NCI-H1436 treated with DMSO at 0.1 percent for 48 hours (cell line): ENCODE measurements around the gene ZNF423.

Experiments used
- DNase-seq: peaks from one replicate; lab custom pipeline; 2025; lab: John Stamatoyannopoulos, UW

Gene ZNF423

GRCh38 chr16:49600536-49600935 lies 255.4 kb downstream of the ZNF423 start:
- no peak for DNase-seq

- no peak for DNase-seq
Measured at GRCh38 chr16:49599704-49600103, 256.2 kb downstream of the ZNF423 start.

DNA sequence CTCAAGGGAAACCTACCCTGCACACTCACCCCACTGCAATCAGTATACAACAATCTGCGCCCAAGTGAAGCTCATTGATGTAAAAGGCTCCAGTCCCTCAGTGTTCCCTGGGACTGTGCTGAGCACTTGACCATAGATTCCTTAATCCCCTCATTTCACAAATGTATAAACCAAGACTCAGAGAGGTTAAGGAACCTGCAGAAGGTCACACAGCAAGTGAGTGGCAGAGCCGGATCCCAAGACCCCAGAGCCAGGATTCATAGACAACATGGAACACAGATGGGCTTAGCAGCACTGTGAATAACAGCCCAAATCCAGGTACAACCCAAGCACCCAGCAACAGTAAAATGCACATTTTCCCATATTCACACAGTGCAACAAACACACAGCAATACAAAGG lies 256.6 kb downstream of the ZNF423 start:
- no peak for DNase-seq

- no peak for DNase-seq
Measured at GRCh38 chr16:49598383-49599170, 257.3 kb downstream of the ZNF423 start.

GRCh38 chr16:49597796-49598195 lies 258.1 kb downstream of the ZNF423 start:
- no peak for DNase-seq

DNA sequence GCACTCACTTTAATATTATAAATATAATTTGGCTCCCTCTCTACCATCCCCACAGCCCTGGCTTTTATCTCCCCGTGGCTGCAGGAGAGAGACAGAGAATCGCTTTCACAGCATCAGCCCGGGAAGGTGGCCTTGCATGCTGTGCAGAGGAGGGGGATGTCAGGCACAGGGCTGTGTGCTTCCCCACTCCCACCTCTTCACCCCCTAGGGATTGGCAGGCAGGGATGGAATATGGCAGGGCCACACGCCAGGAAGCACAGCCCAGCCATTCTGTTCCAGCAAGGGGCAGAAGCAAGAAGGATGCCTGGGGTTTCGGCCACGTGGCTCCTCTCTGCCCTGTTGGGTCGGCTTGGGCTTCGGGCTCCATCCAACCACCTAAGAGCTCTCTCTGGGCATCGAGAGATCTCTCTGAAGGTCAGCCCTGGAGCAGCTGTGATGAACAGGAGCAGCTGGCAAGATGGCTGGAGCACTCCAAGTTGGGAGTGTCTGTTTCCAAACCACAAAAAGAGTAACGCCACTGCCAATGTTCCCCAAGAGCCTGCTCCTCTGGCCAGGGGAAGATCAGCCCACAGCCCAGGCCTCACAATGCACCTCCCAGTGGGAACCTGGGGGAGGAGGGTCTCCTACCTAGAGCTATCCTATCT lies 259.1 kb downstream of the ZNF423 start:
- no peak for DNase-seq

DNA sequence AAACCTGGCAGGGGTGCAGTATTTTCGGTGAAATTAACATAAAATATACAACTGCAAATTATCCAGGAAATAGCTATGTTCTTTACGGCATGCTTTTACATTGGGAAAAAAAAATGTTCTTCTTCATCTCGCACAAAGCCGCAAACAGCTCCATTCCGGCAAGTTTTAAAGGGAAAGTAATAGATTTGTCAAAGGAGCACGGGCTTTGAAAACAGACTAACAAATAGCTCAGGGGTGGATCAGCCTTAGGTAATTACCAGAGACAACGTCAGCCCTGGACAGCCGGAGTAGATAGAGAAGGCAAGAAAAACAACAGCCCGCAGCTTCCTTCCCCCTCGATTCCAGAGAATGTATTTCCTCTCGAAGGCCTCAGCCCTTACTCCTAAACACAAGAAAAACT lies 259.8 kb downstream of the ZNF423 start:
- DNase-seq: no peak

GRCh38 chr16:49594685-49595498 lies 261.0 kb downstream of the ZNF423 start:
- DNase-seq: no peak

- DNase-seq: no peak
Measured at GRCh38 chr16:49594153-49594552, 261.8 kb downstream of the ZNF423 start.

DNA sequence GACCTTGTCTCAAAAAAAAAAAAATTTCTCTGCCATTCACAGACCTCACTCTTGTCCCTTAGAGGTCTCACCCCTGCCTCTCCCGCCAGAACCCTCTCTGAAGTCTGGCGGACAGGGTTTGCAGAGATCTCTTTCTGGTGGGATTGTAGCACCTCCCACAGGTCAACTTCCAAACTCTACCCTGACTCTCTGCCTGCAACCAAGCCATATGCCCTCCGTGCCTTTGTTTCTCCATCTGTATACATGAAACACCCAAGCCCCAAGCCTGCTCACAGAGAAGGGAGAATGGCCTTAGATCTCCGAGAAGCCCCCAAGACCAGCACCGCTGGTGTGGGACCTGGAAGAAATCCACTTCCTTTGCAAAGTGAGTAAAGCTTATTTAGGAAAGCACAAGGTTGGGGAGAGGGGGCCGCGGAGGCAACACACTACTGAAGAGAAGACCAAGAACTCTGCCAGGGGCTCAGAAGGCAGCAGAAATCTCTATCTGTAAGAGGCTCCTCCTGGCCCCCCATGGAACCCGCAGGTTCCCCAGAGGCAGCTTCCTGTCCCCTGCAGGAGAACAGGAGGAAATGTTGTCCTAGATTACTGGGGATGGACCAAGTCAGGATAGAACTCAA lies 262.4 kb downstream of the ZNF423 start:
- no peak for DNase-seq

DNA sequence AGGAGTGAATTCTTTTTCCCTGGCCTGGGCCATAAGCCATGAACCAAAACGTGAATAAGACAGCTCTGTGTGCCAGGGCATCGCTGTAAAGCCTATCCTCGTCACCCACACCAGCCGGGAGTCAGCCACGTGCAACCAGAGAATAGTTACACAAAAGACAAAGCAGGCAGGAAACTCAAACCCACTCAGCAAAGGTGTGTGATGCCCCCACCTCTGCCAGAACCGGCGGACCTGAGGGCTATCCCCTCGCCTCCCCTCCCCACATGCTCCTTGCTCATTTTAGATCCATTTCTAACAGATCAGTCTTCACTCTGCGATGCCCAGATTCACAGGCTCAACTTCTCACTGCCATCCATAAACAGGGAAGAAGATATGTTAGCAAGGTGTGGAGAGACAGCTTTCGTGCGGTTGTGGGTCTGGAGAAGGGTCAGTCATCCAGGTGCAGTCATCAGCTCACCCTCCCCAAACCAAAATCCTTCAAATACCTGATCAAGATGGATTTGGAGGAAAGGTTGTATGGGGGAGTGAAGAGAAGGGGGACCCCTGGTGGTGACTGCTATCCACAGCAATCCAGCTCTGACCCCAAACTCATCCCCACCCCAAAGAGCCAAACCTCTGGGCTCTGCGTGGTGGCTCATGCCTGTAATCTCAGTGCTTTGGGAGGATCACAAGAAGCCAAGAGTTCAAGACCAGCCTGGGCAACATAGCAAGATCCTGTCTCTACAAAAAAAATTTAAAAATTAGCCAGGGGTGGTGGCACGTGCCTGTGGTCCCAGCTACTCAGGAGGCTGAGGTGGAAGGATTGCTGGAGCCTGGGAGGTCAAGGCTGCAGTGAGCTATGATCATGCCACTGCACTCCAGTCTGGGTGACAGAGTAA lies 263.1 kb downstream of the ZNF423 start:
- no peak for DNase-seq

DNA sequence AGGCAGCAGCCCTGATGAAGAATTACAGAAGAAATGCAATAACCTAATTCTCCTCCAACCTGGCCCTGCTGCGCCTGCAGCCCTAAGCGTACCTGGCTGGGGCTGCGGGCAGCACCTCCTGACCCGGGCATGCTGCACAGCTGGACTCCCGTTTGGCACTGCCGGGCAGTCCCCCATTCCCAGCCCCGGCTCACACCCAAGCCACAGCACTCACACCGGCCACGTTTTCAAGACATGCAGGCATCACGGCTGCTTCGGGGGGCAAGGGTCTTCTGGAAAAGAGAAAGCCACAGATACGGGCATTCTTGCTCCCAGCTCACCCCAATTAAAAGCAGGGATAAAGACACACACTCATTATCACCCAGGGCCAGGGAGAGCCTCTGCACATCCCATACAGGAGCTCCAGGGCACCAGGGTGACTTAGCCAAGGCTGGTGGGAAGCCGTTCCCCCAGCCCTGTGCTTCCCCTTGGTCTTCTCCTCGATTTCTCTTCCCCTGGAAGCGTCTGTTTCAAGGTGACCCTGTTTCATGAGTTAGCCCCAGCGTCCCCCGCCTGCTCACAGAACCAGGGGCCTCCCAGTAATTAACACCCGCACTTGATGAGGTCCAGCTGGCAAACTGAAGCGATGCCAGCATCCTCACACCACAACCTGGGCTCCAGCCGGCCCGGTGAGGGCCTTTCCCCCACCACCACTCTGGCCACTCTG lies 265.6 kb downstream of the ZNF423 start:
- no peak for DNase-seq

- no peak for DNase-seq
Measured at GRCh38 chr16:49589544-49590031, 266.3 kb downstream of the ZNF423 start.

- DNase-seq: no peak
Measured at GRCh38 chr16:49588729-49589384, 267.1 kb downstream of the ZNF423 start.

DNA sequence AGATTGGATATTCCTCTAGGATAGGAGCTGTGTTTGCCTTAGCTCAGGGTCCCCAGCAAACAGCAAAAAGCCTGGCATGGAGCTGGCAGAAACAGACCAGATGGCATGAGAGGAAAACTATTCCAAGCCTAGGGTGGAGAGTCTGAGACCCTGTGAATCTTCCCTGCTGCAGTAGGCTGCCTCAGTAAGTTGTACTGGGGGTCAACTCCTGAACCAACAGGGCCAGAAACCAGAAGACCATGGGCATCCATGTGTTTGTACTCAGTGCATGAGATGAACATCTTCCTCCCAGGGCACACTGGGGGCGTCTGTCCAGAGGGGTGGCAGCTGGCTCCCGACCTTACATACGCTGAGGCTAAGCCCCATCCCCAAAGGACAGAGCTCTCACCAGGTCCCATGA lies 267.9 kb downstream of the ZNF423 start:
- no peak for DNase-seq

DNA sequence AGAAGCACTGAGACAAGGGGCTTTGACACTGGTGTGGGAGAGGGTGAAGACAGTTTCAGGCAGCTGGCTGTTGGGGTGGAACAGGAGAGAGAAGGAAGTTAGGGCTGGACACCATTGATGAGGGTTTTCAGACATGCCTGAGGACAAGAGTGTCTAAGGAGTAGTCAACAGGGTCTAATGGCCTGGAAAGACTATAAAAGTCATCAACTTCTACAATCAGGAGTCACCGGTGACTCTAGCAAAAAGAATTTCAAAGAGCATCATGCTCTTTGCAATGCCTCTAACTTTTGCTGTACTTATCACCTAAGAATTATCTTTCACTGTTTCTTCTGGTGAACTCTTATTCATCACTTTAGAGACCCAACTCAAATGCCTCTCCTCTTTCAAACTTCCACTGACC lies 268.4 kb downstream of the ZNF423 start:
- no peak for DNase-seq

- no peak for DNase-seq
Measured at GRCh38 chr16:49586466-49587450, 269.2 kb downstream of the ZNF423 start.

- DNase-seq: peak; percentile 52
Measured at GRCh38 chr16:49585143-49585832, 270.6 kb downstream of the ZNF423 start.
